OCI-LY7 (cell line): ENCODE results near the gene RAB30.

Experiments used
- CTCF ChIP-seq: fragments of 200-600 bp; sonication (generic); conservative IDR thresholded peaks from 2 replicates; pipeline ENCODE4 v1.5.1; 2014; ENCODE audit warnings: mild to moderate bottlenecking, antibody characterized with exemption, low read length, moderate library complexity, mixed read lengths
- EZH2phosphoT487 ChIP-seq: fragments of 200-600 bp; sonication (generic); IDR thresholded peaks from 2 replicates; pipeline ENCODE4 v1.6.1; 2018; ENCODE audit warnings: low read depth, borderline replicate concordance, mild to moderate bottlenecking, mixed run types, antibody characterized with exemption, low read length, moderate library complexity, mixed read lengths

- no peak for TF ChIP-seq EZH2phosphoT487
- no peak for TF ChIP-seq CTCF
Measured at GRCh38 chr11:82930229-82930628, 141.5 kb downstream of the RAB30 start.
